Peyer's patch (tissue), 4 donors: Measurements from ENCODE around the gene IFNK. TPM values are rescaled to one million over a fixed set of nuclear protein-coding genes. Genes with fewer than 3 reads are reported as not detected.

Experiments used
- DNase-seq, 3 donors: peaks; one replicate each; pipeline ENCODE4 v3.0.0-alpha.2; 2017 to 2019
- H3K27ac ChIP-seq, 4 donors: fragments of 200-600 bp; sonication (generic); one replicate each; pipeline ENCODE4 v1.5.1; 2016 to 2019
- H3K27me3 ChIP-seq, 2 donors: fragments of 200-600 bp; sonication (generic); one replicate each; pipeline ENCODE4 v1.5.1; 2019
- H3K36me3 ChIP-seq, 3 donors: fragments of 200-600 bp; sonication (generic); one replicate each; pipeline ENCODE4 v1.5.1; 2016 to 2019
- H3K4me1 ChIP-seq, 4 donors: fragments of 200-600 bp; sonication (generic); one replicate each; pipeline ENCODE4 v1.5.1; 2016 to 2019
- H3K4me3 ChIP-seq, 4 donors: fragments of 200-600 bp; sonication (generic); 1 replicate in 3 of 4; 2 replicates in 1 of 4; pipeline ENCODE4 v1.5.1; 2016 to 2019; ENCODE audit warnings: mild to moderate bottlenecking in 1 of 4
- H3K9me3 ChIP-seq, 4 donors: fragments of 200-600 bp; sonication (generic); one replicate each; pipeline ENCODE4 v1.5.1; 2016 to 2019; ENCODE audit warnings: mild to moderate bottlenecking in 1 of 4
- CTCF ChIP-seq, 6 experiments: fragments of 450-650 bp in 4 of 6; fragments of 200-600 bp in 2 of 6; sonication (generic) in 1 of 6; IDR thresholded peaks; one replicate each; pipeline ENCODE4 v1.5.1; 2017 to 2019; ENCODE audit warnings: antibody characterized with exemption in 6 of 6, mild to moderate bottlenecking in 3 of 6, moderate library complexity in 1 of 6
- POLR2A ChIP-seq, 2 donors: fragments of 450-650 bp; IDR thresholded peaks; one replicate each; pipeline ENCODE4 v1.5.1; 2017; ENCODE audit warnings: antibody characterized with exemption in 2 of 2, mild to moderate bottlenecking in 2 of 2, moderate library complexity in 2 of 2
- total RNA-seq, 4 donors: library from RNA; depleted of rRNA; stranded (reverse); fragments of >200 nt; gene quantifications; one replicate each; pipeline ENCODE4 v1.1.0, GENCODE V29; 2016

The IFNK gene
- total RNA-seq, 4 donors from 2014 or later: not detected

- no peaks in the 10 kb centered on the region for H3K27me3 ChIP-seq
- H3K4me3 ChIP-seq: no peak overlapping the region
- DNase-seq: no peak
- H3K36me3 ChIP-seq: peaks cover 0 to 38% (median 0%) of the 10 kb centered on the region in 3 donors
- no peaks in the 10 kb centered on the region for H3K4me1 ChIP-seq
- TF ChIP-seq POLR2A (IDR thresholded peaks at IDR 0.05) (no peak), CTCF (IDR thresholded peaks at IDR 0.05) (no peak)
- no peaks in the 10 kb centered on the region for H3K9me3 ChIP-seq
- no peak overlapping the region for H3K27ac ChIP-seq
These were observed 30.6 kb downstream of the IFNK start for GRCh38 chr9:27554712-27555111.

DNA sequence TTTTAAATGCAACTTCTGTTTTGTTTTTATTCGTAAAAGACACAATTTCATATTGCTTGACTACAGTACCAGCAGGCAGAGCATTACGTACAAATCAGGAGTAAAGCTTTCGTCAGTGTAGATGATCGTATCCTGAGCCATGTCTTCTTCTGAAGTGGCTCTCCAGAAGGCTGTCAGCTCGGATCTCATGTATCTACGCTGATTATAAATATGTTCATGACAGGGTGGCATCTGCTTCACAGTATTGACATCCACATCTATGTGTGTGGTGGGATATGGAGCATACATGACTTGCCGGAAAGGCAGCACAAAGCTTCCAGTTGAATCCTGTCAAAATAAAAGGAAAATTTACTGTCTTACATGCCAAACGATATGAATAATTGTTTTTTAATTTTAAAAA lies 32.4 kb downstream of the IFNK start:
- no peak for TF ChIP-seq POLR2A (IDR thresholded peaks at IDR 0.05)
- TF ChIP-seq CTCF (IDR thresholded peaks at IDR 0.05): no peak
- no peak for DNase-seq
- Histone ChIP-seq H3K4me1 (no peaks in the 10 kb centered on the region), H3K4me3 (no peak overlapping the region), H3K9me3 (no peaks in the 10 kb centered on the region), H3K27me3 (no peaks in the 10 kb centered on the region), H3K27ac (no peak overlapping the region), H3K36me3 (peaks cover 0 to 47% (median 0%) of the 10 kb centered on the region in 3 donors)

DNA sequence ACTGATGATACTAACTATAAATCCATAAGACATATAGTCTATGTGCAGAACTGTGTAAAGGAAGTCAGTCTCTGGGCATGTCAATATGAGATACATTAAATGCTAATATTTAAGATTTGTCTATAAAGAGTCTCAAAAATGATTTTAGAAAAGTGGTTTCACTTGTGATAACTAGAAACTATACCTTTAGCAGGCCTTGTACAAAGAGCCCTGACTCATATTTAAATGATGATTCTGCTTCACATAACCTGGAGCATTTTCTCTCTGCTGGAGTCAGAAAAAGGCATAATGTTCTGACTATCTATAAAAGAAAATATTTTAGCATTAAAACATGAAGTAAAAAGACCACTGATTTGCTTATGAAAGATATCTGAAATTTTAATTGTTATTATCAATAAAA lies 34.2 kb downstream of the IFNK start:
- H3K4me3 ChIP-seq: no peak overlapping the region
- H3K27ac ChIP-seq: no peak overlapping the region
- H3K36me3 ChIP-seq: peaks cover 0 to 47% (median 0%) of the 10 kb centered on the region in 3 donors
- H3K9me3 ChIP-seq: no peaks in the 10 kb centered on the region
- TF ChIP-seq CTCF (IDR thresholded peaks at IDR 0.05): no peak
- TF ChIP-seq POLR2A (IDR thresholded peaks at IDR 0.05): no peak
- no peaks in the 10 kb centered on the region for H3K27me3 ChIP-seq
- no peak for DNase-seq
- H3K4me1 ChIP-seq: no peaks in the 10 kb centered on the region

GRCh38 chr9:27560457-27560856 lies 36.4 kb downstream of the IFNK start:
- no peak for TF ChIP-seq CTCF (IDR thresholded peaks at IDR 0.05)
- no peak for TF ChIP-seq POLR2A (IDR thresholded peaks at IDR 0.05)
- H3K9me3 ChIP-seq: no peaks in the 10 kb centered on the region
- no peak for DNase-seq
- H3K4me3 ChIP-seq: no peak overlapping the region
- H3K27me3 ChIP-seq: no peaks in the 10 kb centered on the region
- H3K4me1 ChIP-seq: no peaks in the 10 kb centered on the region
- peaks cover 0 to 40% (median 0%) of the 10 kb centered on the region in 3 donors for H3K36me3 ChIP-seq
- no peak overlapping the region for H3K27ac ChIP-seq

GRCh38 chr9:27561685-27562084 lies 37.6 kb downstream of the IFNK start:
- Histone ChIP-seq H3K27me3 (no peaks in the 10 kb centered on the region), H3K27ac (no peak overlapping the region), H3K4me1 (no peaks in the 10 kb centered on the region), H3K9me3 (no peaks in the 10 kb centered on the region), H3K36me3 (peaks cover 0 to 38% (median 0%) of the 10 kb centered on the region in 3 donors), H3K4me3 (no peak overlapping the region)
- no peak for DNase-seq
- TF ChIP-seq POLR2A (IDR thresholded peaks at IDR 0.05) (no peak), CTCF (IDR thresholded peaks at IDR 0.05) (no peak)
